ENCODE measurements around the gene TTLL3.

TTLL3 gene

DNA sequence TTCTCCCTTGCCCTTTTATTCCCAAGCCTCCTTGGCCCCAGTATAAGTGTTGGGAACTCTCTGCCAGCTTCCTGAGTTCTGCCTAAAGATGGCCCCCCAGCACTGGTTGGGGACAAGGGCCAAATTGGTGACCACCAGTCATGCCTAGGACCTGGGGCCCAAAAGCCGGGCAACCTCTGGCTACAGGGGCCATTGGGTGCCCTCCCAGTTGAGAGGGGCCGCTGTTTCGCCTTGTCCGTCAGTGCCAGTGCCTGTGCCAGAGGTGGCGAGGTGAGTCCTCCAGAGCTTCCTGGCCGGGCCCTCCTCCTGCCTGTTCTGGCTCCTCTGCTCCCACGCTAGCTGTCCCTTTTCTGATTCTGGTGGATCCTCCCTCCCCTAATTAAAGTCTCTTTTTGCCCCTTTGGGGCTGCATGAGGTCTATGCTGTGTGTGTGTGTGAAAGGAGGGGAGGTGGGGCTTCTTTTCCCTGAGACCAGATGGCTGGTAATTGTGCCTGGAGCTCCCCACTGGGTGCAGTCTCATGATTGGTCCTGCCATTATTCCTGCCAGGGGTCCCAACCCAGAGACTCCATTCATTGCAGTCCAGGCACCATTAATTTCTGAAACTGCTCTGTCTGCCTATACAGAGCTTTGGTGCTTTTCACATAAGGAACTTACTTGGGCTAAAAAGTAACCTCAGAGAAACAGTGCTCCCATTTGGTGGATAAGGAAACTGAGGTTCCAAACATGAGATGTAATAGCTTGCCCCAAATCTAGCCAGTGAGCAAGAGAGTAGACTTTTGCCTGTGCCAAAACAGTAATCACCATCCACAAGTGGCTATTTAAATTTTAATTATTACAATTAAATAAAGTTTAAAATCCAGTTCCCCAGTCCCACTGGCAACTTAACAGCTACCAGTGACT lies 3.1 kb upstream of the TTLL3 start:
- DNase-seq = no peak

DNA sequence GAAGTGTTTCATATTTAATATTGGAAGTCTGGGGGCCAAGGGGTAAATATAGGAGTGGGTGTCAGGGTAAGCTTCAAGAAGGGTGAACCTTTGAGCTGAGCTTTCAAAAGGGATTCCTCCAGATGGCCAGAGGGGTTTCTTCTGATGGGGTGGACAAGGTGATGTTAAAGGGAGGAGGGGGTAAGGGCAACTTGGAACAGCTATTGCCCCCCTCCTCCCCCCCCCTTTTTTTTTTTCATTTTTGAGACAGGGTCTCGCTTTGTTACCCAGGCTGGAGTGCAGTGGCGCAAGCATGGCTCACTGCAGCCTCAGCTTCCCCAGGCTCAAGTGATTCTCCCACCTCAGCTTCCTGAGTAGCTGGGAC lies 2.1 kb upstream of the TTLL3 start:
- no peak for DNase-seq

DNA sequence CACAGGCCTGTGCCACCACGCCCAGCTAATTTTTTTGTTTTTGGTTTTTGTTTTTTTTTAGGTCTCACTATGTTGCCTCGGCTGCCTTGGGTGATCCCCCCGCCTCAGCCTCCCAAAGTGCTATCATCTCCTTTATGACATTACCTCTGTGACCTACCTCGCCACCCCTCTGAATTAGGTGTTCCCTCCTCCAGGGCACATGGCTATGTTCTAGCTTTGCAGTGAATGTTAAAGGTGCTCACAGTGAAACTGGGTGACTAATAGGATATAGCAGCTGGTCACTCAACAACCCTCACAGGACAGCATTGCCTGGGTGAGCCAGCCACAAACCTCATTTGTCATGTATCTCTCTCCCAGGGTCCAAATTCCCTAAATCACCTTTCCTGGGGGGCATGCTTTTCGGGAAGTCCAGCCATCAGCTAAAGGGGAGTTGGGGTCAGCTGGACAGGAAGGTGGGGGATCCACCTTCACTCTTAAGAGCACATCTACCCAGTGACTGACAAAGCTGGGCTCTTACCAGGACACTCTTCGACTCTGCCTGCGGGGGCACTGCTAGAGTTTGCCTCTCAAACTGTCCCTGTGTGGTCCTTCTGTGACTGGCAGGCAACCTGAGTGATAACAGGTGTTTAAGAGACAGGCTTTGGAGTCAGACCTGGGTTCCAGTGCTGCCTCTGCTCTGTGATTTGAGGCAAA lies 1.6 kb upstream of the TTLL3 start:
- peak in 3 of 4 experiments; percentile 31 to 46 (median 43) for DNase-seq

DNA sequence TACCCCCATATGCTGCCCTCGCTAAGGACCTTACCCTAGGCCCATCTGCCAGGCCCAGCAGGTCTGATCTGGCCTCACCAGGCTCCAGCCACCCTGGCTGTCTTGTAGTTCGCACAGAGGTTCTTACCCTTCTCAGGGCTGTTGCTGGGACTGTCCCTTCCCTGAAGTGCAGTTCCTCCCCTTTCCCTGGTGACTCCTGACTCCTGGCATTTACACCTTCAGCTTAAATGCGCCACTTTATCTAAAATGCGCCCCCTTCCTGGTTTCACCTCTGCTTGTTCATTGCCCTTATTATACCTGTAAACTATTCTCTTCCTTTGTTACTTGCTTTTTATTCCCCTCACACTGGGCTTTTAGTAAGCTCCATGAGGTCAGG lies 835 bp upstream of the TTLL3 start:
- peak in 1 of 4 experiments; percentile 29 for DNase-seq

DNA sequence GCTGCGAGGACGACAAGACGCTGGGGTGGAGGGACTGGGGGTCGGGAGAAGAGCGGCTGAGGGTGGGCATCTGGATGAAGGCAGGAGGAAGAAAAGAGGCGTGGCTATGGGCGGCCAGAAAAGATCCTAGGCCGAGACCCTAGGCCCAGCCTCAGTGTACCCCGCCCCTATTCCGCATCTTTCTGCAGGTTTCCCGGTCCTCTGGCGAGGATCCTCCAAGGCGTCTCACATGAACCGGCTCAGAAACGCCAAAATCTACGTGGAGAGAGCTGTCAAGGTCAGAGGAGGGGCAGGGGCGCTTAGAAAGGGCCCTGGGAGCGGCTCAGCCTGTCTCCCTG lies 340 bp downstream of the TTLL3 start:
- DNase-seq = no peak

DNA sequence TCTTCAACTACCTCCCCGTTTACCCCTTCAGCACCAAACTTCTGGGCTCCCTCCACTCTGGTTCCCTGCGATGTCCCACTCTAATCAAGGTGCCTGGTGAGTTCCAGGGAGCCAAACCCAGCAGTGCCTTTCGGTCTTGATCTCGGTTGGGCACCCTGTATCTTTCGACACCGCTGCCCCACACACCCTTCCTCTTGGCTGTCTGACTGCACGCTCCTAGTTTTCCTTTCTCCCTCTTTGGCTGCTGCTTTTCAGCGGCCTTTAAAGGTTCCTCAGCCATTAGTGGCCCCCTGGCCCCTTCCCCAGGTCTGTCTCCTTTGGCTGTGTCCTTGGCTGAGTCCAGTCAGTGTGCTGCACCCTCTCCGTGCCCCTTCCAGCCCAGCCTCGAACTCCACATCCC lies 784 bp downstream of the TTLL3 start:
- DNase-seq = no peak

DNA sequence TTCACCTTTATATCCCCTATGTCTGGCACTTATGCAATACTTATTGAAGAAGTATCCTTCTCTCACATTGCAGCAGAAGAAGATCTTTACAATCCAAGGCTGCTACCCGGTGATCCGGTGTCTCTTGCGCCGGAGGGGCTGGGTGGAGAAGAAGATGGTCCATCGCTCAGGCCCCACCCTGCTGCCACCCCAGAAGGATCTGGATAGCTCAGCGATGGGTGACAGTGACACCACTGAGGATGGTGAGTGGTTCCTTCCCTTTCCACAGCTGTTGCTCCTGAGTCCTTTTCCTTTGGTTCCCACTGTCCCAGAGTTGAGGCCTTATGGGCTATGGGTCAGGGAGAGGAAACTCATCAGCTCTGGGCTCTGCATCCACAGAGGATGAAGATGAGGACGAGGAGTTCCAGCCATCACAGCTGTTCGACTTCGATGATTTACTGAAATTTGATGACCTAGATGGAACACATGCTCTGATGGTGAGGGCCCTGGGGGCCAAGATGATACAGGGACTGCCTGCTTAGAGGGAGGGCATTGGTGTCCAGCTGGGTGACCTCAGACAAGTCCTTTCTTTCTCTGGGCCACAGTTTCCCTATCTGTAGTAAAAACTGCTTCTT lies 2.9 kb downstream of the TTLL3 start:
- DNase-seq = no peak

DNA sequence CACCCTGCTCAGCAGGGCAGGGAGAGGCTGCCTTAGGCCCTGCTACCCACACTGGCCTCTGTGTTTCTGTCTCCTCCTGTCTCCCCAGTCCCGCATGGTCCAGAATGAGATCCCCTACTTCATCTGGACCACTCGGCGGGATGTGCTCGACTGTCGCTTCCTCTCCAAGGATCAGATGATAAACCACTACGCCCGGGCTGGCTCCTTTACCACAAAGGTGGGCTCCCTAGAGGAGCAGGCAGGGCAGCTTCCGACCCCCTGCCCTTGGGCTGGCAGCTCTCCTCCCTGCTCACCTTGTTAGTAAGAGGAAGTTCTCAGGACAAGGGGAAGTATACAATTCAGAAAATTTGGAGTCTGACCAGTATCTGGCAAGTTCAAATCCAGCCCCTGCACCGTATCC lies 5.9 kb downstream of the TTLL3 start:
- no peak for DNase-seq

DNA sequence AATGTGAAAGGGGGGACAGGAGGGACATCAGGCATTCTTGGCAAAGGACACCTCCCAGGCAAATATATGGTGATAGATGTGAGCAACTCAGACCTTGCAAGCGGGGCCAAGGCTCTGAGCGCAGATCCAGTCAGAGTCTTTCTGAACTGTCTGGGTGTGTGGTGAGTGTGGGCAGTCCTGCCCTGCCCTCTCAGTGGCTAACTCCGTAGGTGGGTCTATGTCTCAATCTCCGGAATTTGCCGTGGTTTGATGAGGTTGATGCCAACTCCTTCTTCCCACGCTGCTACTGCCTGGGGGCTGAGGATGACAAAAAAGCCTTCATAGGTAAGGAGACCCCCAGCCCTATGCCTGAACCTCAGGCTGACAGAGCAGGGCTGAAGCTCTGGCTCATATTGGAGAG lies 7.4 kb downstream of the TTLL3 start:
- peak in 3 of 4 experiments; percentile 24 to 47 (median 34) for DNase-seq

DNA sequence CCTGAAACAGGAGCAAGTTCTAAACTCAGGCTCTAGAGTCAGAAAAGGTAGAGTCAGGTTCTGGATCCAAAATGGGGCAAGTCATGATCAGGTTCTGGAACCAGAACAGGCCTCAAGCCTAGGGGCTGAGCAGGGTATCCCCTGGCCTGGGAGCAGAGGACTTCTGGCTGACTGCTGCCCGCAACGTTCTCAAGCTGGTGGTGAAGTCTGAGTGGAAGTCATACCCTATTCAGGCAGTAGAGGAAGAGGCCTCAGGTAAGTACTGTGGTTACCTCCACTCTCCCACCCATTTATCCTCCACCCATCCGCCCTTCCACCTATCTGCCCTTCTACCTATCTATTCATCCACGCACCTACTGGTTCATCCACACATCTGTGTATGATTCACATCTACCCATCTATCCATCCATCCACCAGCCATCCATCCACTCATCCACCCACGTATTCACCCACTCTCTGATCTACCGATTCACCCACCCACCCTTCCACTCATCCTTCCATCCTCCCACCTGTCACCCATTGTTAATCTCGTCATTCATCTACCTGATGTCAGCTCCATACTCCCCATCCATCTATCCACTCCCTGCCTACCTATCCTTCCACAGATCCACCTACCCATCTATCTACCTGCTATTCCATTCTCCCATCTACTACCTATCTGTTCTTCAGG lies 8.7 kb downstream of the TTLL3 start:
- no peak for DNase-seq

DNA sequence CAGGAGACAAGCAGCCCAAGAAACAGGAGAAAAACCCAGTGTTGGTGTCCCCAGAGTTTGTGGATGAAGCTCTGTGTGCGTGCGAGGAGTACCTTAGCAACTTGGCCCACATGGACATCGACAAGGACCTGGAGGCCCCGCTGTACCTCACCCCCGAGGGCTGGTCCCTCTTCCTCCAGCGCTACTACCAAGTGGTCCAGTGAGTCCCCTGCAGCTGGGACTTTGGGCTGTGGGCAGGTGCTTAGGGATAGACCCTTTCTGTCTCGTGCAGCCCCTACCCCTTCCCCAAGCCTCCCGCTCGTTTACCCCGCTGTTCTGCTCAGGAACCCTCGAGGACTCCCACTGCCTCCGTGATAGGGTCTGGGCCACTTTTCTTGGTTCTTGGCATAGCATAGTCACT lies 10.5 kb downstream of the TTLL3 start:
- no peak for DNase-seq

DNA sequence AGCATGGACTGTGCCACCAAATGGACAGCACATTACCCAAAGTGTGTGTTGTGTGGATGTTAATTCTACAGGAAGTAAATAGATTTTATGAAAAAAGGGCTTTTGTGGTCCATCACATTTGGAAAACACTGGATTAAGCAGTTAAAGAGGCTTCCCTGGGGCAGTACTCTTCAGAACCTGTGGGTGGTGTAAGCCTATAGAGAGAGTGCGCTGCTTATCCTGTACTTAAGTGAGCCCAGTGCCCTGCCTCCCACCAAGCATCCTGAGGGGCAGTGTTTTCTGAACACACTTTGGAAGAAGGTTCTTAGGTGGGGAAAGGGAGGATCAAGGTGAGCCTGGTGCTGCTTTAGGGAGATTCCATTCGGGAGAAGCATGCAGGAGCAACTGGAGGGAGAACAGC lies 10.9 kb downstream of the TTLL3 start:
- no peak for DNase-seq

DNA sequence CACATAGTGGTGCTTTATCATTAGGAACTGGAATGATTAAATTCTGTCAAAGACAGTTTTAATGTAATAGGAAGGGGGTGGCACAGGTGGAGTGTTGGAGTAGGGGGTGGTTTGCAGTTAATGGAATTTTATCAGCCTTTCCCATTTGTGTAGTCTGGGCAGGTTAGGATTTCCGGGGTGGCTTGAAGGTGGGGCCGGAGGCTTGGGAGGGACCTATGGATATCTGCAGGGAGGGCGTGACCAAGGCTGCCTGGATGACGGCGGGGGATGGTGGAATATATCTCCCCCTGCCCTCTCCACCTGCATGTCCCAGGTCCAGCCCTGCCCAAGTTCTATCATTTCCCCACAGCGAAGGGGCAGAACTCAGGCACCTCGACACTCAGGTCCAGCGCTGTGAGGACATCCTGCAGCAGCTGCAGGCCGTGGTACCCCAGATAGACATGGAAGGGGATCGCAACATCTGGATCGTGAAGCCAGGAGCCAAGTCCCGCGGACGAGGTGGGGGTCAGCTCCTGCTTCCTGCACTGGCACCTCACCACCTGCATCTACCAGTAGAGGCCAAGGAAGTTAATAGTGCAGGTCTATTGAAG lies 15.5 kb downstream of the TTLL3 start:
- no peak for DNase-seq

DNA sequence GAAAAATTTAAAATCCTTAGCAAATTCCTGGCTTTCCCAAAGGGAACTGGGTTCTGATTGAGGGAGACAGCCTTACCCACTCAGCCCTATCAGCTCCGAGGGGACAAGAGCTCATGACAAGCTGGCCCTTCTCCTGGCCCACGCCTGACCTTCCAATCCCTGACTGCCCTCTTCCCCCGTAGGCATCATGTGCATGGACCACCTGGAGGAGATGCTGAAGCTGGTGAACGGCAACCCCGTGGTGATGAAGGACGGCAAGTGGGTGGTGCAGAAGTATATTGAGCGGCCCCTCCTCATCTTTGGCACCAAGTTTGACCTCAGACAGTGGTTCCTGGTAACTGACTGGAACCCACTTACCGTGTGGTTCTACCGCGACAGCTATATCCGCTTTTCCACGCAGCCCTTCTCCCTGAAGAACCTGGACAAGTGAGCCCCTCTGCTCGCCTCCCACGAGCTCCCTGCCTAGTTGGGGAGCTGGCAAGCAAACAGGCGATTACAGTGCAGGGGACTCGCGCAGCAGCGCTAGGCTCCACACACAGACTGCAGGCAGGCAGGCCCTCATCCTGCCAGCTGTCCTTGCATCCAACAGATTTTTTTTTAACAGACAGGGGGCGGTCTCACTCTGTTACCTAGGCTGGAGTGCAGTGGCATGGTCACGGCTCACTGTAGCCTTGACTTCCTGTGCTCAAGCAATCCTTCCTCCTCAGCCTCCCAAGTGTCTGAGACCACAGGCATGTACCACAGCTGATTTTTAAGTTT lies 16.9 kb downstream of the TTLL3 start:
- peak in 3 of 4 experiments; percentile 21 to 39 (median 29) for DNase-seq

DNA sequence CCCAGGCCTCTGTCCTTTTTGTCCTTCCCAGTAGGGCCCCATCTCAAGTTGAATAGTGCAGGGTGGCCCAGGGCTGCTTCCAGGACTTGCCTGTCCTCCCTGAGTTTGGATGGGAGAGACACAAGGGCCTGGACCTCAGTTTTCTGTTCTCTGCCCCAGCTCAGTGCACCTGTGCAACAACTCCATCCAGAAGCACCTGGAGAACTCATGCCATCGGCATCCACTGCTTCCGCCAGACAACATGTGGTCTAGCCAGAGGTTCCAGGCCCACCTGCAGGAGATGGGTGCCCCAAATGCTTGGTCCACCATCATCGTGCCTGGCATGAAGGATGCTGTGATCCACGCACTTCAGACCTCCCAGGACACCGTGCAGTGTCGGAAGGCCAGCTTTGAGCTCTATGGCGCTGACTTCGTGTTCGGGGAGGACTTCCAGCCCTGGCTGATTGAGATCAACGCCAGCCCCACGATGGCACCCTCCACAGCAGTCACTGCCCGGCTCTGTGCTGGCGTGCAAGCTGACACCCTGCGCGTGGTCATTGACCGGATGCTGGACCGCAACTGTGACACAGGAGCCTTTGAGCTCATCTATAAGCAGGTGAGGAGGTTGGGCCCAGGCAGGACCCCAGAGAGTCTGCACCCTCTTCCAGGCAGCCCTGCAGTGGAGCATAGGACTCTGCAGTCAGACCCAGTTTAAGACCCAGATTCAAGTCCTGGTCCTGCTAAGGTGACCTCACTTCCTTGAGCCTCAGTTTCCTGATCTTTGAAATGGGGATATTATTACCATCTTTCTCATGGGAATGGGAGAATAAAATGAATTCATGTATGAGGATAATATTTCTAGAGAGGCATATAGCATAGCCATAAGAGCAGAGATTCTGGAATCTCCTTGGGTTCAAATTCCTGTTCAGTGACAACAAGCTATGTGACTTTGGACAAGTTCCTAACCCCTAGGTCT lies 19.0 kb downstream of the TTLL3 start:
- DNase-seq = no peak

DNA sequence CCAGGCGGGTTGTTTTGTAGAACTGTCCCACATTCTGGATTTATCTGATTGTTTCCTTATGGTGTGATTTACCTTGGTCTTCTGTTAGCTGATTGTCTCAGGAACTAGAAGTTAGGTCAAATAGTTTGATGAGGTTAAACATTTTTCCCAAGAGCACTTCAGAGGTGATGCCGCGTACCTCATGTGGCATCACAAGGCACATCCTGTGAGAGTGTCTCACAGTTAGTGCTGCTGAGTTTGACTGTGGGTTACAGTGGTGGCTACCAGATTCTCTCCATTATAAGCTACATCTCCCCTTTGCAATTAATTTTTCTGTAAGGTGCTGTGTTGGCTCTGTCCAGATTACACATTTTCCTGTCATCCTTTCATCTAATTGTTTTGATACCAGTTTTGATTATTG lies 21.2 kb downstream of the TTLL3 start:
- no peak for DNase-seq

DNA sequence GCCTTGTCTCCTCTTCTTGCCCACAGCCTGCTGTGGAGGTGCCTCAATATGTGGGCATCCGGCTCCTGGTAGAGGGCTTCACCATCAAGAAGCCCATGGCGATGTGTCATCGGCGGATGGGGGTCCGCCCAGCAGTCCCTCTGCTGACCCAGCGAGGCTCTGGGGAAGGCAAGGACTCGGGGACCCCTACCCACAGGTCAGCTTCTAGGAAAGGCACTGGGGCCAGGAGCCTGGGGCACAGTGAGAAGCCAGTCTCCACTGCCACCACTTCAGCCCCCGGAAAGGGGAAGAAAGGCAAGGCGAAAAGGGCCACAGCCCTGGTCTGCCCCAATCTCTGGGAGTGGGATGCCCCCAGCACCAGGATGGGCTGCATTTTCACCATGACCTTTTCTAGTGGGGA lies 23.0 kb downstream of the TTLL3 start:
- no peak for DNase-seq

DNA sequence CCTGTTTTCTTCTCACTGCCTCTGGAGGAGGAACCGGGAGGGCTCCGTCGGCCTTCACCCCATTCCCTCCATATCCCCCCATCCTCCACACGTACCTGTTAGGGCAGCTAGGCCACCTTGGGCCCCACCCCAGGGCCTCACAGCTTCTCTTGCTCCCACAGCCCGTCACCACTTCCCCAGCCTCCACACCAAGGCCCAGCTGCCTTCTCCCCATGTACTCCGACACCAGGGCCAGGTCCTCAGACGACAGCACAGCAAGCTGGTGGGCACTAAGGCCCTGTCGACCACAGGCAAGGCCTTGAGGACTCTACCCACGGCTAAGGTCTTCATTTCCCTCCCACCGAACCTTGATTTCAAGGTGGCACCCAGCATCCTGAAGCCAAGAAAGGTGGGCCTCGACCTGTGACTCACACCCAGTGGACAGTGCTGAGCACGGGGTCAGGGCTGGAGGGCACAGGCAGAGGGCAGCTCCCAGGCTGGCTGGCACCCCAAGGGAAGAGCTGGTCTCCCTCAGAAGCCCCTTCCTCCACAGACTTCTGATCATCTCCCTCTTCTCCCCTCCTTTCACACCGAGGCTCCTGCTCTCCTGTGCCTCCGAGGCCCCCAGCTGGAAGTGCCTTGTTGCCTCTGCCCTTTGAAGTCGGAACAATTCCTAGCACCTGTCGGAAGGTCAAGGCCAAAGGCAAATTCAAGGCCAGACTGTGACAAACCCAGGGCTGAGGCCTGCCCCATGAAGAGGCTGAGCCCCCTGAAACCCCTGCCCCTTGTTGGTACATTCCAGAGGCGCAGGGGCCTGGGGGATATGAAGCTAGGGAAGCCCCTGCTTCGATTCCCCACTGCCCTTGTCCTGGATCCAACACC lies 24.7 kb downstream of the TTLL3 start:
- no peak for DNase-seq

DNA sequence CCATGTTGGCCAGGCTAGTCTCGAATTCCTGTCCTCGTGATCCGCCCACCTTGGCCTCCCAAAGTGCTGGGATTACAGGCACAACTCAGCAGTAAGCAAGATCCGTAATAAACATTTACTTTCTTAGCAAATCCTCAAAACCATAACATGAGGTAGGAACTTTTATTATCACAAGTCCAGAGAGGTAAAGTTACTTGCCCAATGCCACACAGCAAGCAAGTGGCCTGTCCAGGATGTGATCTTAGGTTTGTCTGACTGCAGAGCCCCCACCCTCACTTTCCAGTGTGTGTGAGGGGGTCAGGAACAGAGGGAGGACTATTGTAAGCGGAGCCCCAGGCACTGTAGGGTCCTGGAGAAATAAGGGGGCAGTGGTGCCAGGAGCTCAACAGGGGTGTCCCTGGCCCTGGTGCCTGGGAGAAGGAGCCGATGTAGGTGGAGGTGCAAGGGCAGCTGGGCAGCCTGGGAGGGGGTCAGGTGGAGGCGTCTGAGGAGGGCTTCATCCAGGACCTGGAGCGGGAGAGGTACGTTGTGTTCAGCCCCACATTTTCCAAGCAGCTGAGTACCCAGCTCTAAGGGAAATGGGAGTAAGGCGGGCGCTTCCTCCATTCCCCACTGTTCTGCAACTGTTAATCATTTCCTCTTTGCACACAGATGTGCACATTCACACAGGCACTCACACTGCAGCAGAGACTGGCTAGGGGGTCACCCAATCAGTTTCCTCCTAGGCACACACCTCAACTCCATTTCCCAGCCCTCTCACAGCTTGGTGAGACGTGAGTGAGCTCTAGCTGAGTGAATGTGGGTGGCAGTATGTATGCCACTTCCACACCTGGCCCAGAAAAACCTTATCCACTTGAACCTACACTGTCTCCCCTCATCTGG lies 27.9 kb downstream of the TTLL3 start:
- DNase-seq = peak; percentile 29 to 46 (median 43)
